Fibroblast of the aortic adventitia (primary cell): ENCODE data around the gene DUS2. TPM values are rescaled to one million over a fixed set of nuclear protein-coding genes. Genes with fewer than 3 reads are reported as not detected.

Source experiments
- DNase-seq: peaks from one replicate; pipeline ENCODE4 v3.0.0-alpha.2; 2010; ENCODE audit warnings: low read depth
- H3K4me3 ChIP-seq: 2 replicates; pipeline ENCODE4 v1.5.1; 2011; ENCODE audit warnings: low read depth, mild to moderate bottlenecking, control low read depth, low read length, moderate library complexity
- total RNA-seq: library from RNA; depleted of rRNA; stranded (reverse); fragments of >200 nt; gene quantifications from 2 replicates; pipeline ENCODE4 v1.2.3, GENCODE V29; 2012; ENCODE audit warnings: low replicate concordance
- TF ChIP-seq, protein P1 (sequence below): IDR thresholded peaks from 2 replicates; pipeline ENCODE4 v1.5.1; 2011; ENCODE audit warnings: mild to moderate bottlenecking, low read length, control low read depth, inconsistent platforms; ENCODE audit not compliant: insufficient read depth

The DUS2 gene
- total RNA-seq, 1 donor: 14.6 TPM

DNA sequence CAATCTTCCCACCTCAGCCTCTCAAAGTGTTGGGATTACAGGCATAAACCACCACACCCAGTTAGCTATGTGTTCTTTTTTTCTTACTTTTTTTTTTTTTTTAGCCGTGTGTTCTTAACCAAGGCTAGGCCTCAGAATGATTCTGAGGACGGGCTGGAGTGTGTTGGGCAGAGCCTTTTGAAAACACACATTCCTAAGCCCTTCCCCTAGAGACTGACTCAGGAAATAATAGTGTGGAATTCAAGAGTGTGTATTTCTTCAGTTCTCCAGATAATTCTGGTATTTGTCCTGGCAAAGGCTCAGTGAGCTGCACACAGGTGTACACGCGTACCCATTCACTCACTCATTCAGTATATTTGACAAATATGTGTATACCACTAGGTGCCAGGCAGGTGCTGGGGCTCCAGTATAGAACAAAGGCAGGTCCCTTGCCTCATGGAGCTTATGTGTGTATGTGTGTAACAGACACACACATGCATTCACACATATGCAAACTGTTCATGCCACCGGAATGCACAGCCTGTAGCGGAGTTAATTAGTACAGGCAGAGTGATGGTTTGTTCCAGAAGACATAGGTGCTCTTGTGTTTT lies 42.7 kb downstream of the DUS2 start:
- TF ChIP-seq, protein P1, sequence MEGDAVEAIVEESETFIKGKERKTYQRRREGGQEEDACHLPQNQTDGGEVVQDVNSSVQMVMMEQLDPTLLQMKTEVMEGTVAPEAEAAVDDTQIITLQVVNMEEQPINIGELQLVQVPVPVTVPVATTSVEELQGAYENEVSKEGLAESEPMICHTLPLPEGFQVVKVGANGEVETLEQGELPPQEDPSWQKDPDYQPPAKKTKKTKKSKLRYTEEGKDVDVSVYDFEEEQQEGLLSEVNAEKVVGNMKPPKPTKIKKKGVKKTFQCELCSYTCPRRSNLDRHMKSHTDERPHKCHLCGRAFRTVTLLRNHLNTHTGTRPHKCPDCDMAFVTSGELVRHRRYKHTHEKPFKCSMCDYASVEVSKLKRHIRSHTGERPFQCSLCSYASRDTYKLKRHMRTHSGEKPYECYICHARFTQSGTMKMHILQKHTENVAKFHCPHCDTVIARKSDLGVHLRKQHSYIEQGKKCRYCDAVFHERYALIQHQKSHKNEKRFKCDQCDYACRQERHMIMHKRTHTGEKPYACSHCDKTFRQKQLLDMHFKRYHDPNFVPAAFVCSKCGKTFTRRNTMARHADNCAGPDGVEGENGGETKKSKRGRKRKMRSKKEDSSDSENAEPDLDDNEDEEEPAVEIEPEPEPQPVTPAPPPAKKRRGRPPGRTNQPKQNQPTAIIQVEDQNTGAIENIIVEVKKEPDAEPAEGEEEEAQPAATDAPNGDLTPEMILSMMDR: peak; percentile 6
- peak; percentile 97 for DNase-seq
- H3K4me3 ChIP-seq: no peak overlapping the region

DNA sequence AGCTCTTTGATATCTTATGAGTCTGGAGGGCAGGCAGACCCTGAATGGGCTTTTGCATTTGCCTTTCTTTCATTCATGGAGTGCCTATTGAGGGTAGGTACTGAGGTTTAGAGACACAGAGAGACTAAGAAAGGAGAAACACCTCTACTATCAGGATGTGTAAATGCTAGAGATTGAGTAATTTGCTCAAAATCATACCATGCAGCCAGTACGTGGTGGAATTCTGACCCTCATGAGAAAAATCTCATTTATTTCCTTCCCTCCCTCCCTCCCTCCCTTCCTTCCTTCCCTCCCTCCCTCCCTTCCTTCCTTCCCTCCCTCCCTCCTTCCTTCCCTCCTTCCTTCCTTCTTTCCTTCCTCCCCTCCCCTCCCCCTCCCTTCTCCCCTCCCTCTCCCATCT lies 43.7 kb downstream of the DUS2 start:
- no peak overlapping the region for H3K4me3 ChIP-seq
- TF ChIP-seq, protein P1: no peak
- no peak for DNase-seq

DNA sequence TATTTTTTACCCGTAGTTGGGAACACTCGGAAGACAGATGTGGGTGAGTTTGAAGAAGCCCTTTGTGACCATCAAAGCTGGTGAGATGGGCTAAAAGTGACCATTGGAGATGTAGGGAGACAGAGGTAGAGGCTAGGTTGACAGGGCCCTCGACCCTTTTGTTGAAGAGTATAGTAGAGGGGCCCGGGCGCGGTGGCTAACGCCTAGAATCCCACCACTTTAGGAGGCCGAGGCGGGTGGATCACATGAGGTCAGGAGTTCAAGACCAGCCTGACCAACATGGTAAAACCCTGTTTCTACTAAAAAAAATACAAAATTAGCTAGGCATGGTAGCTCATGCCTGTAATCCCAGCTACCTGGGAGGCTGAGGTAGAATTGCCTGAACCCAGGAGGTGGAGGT lies 45.8 kb downstream of the DUS2 start:
- TF ChIP-seq, protein P1: no peak
- DNase-seq: no peak
- H3K4me3 ChIP-seq: no peak overlapping the region

DNA sequence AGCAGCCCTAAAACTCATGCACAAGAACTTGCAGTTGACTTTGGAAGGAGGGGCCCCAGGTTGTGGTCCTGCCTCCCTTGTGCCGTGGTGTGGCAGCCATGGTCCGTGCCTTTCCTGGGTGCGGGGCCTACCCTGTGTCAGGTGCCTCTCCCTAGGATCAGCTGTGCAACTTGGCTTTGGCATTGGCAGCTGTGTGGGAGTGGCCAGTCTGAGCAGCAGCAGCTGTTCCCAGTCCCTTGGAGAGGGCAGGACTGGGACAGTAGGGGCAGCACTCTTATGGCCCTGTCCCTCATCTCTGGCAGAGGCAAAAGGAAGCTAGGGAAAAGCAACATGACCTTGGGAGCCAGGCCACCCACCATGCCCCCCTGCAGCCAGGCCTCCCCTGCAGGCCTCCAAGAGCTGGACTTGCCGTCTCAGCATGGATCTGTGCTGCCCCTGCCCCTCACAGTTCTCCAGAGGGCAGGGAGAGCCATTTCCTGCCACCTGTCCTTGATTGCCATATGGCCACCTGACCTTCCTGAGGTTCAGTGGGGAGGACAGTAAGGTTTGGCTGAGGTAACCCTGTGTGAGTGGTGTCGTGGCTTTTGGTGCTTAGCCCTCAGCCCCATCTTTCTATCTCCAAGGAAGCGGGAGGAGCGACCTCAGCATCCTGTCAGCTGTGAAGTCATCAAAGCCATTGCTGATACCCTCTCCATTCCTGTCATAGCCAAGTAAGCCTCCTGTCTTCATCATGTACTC lies 46.6 kb downstream of the DUS2 start:
- TF ChIP-seq, protein P1: no peak
- no peak for DNase-seq
- no peak overlapping the region for H3K4me3 ChIP-seq

DNA sequence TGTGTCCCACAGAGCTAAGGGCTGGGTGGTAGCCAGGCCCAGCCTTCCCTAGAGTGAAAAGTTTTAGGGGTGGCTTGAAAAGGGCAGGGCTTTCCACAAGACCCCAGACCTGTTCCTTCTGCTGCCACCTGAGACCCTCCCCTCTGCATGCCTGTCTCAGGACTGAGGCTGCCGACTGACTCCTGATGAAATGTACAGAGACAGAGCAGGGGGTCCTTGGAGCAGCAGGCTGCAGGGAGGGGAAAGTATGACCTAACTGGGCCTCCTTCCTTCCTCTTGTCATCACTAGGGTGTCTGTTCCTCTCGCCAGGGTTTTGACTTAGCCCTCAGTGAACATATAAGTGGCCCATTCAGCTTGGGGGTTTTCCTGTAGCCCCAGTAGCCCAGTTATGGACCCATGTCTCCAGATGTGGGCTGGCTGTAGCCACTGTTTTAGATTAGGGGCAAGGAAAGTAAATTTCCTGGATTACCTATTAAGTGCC lies 47.2 kb downstream of the DUS2 start:
- DNase-seq: no peak
- TF ChIP-seq, protein P1: no peak
- no peak overlapping the region for H3K4me3 ChIP-seq

DNA sequence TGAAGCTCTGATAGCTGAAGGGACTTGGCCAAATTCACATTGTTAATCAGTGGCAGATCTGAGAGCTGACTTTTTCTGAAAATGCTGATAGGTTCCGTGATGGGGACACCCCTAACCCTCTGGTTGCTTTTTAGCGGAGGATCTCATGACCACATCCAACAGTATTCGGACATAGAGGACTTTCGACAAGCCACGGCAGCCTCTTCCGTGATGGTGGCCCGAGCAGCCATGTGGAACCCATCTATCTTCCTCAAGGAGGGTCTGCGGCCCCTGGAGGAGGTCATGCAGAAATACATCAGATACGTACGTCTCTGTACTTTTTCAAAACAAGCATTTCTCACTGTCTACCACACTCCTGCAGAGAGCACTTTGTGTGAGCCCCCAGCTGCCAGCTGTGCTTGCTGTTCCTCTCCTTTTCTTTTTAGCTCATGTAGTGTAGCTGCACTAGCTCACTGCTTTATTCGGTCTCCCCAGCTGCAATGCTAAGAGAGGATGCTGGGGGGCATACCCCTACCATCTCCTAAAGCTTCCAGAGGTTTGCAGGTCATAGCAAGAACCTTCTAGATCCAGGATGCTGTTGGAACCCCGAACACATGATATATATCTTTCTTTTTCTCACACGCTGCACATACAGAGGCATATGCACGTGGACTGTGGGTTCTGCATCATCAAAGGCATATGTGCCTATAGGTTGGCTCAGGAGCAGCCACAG lies 47.9 kb downstream of the DUS2 start:
- TF ChIP-seq, protein P1: no peak
- no peak for DNase-seq
- H3K4me3 ChIP-seq: no peak overlapping the region
